GM18861 (cell line): ENCODE data around the gene MLC1.

Experiments
- ATAC-seq: cut with Tn5 transposase; IDR thresholded peaks from one replicate; pipeline ENCODE4 v1.9.1; 2021; ENCODE audit not compliant: unreplicated experiment

MLC1 gene

DNA sequence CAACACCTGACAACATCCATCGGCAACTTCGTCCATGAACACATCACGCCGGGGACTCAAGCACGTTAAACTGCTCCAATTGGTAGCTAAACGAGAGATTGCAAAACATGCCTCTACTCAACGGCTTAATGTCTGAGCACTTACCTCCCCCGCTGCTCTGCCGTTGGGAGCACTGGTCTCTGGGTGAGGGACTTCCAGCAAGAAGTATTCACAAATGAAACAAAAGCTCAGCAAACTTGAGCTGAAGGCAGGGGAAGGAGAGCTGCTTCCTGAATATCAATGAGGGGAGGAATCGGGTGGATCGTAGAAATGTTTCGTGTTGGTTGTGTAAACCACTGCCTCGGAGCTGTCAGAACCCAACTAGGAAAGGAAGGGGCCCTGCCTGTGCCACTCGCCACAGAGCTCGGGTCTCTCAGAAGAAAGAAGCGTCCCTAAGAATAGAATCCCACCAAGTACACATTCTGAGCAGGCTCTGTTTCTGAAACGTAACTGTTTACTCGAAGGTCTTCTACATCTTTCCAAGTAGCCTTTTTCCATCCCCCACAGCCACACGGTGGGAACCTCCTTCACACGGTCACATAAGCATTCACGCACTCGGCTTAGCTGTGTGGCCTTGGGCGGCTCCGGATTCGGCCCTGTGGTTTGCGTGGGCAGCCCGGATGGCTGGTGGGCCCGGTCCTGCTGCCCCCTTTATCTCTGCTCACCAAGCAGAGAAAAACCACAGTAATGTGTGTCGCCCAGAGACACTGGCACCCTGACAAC is at the start of gene MLC1:
MLC1 (minus strand) TSS at position 216 of the 762 bp plus-strand sequence. CDS start 524 bp downstream, outside the sequence.
- no peak for ATAC-seq

DNA sequence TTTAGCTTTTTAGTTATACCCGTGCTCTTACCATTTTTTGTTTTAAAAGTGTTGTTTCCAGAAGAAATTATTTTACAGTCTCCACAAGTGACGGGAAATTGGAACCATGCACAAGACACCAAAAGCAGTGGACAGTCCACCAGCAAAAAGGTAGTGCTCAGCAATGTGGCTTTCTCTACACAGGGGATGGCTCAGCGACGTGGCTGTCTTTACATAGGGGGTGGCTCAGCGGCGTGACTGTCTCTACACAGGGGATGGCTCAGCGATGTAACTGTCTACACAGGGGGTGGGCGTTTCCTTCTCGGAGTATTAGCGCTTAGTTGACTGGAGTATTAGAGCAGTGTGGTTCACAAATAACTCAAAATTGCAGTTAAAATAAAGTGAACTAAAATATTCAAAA is 49.3 kb upstream of the MLC1 start:
- no peak for ATAC-seq

- ATAC-seq = no peak
Observed at GRCh38 chr22:50131894-50132293, 46.7 kb upstream of the MLC1 start.

DNA sequence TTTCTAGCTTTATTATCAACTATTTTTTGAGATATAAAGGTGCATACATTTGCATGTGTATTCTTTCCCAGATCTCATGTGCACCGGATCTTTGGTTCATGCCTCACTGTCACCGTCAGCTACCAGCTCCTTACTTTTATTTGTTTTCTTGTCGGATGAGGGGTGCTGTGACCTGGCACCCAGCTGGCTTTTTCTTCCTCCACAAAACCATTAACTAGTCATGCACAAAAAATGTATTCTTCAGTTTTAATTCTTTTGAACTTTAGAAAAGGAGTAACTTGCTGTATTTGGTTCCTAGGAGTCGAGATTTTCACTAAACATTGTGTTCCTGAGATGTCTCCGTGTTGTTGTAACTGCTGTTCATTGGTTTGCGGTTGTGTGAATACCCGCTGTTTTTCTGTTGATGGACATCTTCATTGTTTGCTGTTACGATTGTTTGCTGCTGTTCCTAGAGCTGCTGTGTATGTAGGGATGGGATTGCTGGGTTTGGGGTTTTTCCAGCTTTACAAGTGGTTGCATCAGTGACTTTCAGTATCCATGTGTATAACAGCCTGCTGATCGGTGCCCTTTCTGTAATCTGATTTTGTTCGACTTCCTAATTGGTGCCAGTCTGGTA is 44.0 kb upstream of the MLC1 start:
- ATAC-seq = no peak

DNA sequence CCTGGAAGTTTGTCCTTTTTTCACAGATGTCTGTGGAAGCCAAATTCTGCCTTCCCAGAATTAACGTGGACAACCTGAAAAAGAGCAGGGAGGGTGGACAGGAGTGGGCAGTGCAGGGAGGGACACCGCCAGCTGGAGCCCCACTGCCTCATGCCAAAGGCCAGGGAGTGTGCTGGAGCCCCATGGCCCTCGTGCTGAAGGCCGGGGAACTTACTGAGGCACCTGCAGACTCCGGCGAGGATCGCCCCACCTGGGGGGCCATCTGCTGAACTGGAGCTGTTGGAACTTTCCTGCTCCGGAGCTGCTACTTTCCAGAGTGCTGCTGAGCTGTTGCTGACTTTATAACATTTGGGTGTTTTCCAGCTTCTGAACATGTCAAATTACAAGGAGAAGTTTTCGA is 39.8 kb upstream of the MLC1 start:
- ATAC-seq = no peak

DNA sequence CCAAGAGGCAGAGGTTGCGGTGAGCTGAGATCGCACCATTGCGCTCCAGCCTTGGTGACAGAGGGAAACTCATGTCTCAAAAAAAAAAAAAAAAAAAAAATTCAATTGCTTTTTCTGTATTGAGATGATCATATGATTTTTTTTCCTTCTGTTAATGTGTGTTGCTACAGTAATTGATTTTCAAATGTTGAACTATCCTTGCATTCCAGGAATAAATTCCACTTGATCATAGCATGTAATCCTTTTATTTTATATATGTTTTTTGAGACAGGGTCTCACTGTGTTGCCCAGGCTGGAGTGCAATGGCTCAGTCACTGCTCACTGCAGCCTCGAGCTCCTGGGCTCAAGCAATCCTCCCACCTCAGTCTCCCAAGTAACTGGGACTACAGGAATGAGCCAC is 37.9 kb upstream of the MLC1 start:
- no peak for ATAC-seq

DNA sequence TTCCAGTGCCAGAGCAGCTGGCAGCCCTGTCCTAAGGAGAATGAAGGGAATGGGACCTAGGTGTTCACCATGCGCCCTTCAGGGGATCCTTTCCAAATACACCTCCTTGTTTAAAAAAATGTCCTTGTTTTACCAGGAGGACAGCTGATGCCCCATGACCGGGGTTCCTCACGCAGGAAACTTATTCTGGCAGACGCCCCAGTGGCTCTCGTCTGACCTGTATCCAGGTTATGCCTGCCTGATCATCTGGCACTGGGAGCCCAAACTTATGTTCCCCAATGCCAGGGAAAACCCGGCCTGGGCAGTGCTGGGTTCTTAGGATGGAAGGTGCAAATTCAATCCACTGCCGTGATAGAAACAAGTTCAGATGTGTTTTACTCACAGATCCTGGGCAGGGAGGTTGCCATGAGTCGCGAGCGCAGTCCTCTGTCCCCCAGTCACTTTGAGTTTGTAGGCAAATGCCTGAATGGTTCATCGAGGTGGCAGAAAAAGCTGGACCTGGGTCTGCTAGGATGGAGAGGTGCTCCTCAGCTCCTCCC is 36.0 kb upstream of the MLC1 start:
- no peak for ATAC-seq

DNA sequence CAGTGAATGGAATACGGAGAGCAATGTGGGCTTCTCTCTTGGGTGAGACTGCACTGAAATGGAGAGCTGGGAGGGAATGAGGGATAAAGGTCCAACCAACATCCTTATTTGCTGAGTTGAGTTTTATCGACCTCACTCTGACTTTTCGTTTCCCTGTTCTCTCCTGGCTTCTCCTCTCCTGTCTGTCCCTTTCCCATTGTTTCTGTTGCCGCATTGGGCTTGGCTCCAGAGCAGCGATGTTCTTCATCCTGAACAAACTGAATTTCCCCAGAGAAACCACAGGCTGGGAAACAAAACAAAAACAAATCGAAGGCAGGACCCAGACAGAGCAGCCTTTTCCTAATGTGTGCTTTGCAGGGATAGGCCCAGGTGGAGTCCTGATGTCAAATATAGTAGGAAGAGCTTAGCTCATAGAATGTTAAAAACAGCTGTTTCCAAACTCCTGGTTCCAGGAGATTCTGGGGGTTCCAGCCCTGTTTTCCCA is 34.6 kb upstream of the MLC1 start:
- no peak for ATAC-seq

- ATAC-seq = no peak
Observed at GRCh38 chr22:50119169-50119767, 34.0 kb upstream of the MLC1 start.

DNA sequence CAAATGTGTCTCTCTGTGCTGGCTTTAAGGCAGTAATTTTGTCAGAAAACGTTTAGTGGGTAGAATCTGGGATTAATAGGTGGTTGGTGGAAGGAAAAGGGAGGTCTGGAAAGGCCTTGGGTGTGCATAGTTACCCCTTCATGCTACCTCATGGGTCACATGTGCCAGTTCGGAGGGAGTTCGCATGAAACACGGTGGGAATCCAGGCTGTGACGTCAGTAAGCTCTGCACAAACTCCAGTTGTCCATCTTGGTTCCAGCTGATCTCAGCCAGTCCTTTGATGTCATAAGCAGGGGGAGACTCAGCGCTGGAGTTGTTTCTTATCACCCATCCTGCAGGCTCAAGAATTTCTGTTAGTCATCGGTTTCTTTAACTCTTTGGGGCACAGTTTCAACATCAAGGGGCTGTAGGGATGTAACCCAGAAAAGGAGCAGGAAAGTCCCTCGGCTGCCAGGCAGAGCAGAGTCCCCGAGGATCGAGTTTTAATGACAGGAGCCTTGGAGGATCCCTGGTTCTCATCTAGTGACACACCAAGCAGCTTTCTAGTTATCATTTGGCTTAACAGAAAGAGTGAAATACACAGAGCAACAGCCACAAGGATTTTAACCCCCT is 33.4 kb upstream of the MLC1 start:
- no peak for ATAC-seq

- no peak for ATAC-seq
Observed at GRCh38 chr22:50118129-50118528, 32.9 kb upstream of the MLC1 start.

- ATAC-seq = no peak
Observed at GRCh38 chr22:50117168-50117762, 32.0 kb upstream of the MLC1 start.

GRCh38 chr22:50115693-50116092 is 30.5 kb upstream of the MLC1 start:
- no peak for ATAC-seq

GRCh38 chr22:50114221-50115021 is 29.2 kb upstream of the MLC1 start:
- ATAC-seq = no peak

GRCh38 chr22:50112151-50113118 is 27.2 kb upstream of the MLC1 start:
- ATAC-seq = no peak

DNA sequence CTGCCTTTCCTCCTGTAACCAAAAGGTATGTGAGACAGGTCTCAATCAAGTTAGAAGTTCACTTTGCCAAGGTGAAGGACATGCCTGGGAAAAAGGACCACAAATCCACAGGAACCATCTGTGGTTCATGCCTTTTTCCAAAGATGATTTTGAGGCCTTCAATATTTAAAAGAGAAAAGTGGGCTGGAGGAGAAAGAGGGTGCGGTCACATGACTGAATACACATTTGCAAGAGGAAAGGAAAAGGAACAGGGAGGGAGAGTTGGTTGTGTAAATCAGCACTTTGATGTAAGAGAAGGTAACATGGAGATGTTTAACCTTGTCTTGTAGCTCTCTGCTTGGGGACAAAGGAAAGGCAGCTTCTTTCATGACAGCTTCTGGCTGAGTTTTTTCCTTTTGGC is 25.8 kb upstream of the MLC1 start:
- ATAC-seq = no peak

- ATAC-seq = no peak
Observed at GRCh38 chr22:50107529-50107928, 22.3 kb upstream of the MLC1 start.

DNA sequence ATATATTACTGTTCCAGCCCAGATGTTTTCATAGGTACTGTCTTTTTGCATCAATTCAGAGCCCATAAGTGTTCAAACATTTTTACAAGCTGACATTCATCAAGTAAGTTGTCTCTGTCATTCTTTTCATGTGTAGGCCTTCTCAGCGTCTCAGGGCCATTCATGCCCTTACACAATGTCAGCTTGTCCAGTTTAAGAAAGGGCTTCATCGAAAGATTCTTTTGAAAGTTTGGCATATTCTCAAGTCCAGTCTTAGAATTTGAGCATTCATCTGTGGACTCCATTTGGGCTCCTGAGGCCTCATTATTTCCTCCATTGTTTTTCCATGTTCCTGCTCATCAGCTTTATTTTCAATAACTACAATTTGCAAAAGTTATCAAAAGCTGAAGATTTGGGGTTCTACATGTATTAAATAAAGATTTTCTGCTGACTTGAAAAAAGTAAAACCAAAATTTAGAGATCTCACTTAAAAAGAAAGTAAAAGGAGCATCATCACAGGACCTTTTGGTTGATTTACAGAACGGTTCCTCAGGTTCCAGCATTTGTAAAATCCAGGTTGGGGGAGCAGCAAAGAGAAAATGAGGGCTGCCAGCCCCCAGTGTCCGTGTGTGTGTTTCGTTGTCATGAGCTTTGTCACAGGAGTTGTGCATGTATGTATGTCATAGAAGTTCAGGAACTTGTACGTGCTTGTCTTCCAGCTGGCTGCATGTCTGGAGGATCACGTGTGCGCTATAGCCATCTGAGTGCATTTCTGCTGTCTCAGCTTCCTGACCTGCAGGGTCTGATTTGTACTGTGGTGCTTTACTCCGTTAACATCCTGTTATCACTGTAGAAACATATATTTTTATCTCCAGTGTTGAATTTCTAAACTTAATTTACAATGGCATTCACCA is 20.2 kb upstream of the MLC1 start:
- no peak for ATAC-seq
